Activated CD8-positive, alpha-beta memory T cell treated with anti-CD3 and anti-CD28 coated beads for 48 hours (primary cell): Measurements from ENCODE around the gene HOXD12.

ENCODE experiments used
- DNase-seq, 3 experiments: peaks; one replicate each; pipeline ENCODE4 v3.0.0-alpha.2; 2020; ENCODE audit warnings: low read depth in 2 of 3, low spot score in 2 of 3

Gene HOXD12

GRCh38 chr2:176105078-176105729 is 5.6 kb downstream of the HOXD12 start:
- DNase-seq: no peak

- no peak for DNase-seq
Measured at GRCh38 chr2:176105730-176106580, 6.4 kb downstream of the HOXD12 start.

DNA sequence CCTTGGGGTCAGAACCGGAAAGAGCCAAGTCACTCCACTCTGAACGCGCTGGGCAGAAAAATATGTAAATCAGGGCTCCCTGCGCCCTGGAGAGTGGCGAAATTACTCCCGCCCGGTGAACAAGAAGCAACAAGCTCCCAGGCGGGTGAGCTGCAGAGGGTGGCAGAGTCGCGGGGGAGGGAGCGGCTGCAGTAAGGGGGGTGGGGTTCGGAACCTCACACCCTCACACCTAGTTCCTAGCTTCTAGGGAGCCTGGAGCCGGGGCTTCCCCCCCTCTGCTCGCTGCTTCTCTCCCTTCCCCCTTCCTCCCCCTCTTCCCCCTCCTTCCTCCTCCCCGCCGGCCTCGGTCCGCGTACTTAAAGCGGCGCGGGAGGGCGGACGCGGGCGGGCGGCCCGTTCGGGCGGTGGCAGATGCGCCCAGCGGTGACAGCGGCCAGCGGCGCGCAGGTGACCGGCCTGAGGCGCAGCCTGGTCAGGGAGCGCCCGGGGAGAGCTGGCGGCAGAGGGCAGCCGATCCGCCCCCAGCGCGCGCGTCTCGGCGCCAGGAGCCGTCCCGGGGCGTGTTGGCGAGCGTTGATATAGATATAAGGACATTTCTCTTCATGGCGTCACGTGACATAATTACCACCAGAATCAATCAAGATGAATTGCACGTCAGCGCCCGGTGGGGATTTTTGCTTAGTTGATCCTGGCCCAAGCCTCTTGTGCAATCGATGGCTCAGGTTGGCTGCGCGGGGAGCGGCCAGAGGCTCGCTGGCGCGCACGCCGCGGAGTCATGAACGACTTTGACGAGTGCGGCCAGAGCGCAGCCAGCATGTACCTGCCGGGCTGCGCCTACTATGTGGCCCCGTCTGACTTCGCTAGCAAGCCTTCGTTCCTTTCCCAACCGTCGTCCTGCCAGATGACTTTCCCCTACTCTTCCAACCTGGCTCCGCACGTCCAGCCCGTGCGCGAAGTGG is 7.3 kb downstream of the HOXD12 start, which contains the start of gene HOXD11:
TSS of gene HOXD11 (plus strand) at position 700 of the 959 bp plus-strand sequence. CDS start at position 776, 76 bp downstream.
- no peak for DNase-seq

DNA sequence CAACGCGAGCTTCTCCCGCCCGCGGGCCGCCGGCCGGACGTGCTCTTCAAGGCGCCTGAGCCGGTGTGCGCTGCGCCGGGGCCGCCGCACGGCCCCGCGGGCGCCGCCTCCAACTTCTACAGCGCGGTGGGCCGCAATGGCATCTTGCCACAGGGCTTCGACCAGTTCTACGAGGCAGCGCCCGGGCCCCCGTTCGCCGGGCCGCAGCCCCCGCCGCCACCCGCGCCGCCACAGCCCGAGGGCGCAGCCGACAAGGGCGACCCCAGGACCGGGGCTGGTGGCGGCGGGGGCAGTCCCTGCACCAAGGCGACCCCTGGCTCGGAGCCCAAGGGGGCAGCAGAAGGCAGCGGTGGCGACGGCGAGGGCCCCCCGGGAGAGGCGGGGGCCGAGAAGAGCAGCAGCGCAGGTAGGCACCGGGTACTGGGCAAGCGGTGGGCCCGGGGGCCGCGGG is 8.2 kb downstream of the HOXD12 start:
- DNase-seq: no peak

DNA sequence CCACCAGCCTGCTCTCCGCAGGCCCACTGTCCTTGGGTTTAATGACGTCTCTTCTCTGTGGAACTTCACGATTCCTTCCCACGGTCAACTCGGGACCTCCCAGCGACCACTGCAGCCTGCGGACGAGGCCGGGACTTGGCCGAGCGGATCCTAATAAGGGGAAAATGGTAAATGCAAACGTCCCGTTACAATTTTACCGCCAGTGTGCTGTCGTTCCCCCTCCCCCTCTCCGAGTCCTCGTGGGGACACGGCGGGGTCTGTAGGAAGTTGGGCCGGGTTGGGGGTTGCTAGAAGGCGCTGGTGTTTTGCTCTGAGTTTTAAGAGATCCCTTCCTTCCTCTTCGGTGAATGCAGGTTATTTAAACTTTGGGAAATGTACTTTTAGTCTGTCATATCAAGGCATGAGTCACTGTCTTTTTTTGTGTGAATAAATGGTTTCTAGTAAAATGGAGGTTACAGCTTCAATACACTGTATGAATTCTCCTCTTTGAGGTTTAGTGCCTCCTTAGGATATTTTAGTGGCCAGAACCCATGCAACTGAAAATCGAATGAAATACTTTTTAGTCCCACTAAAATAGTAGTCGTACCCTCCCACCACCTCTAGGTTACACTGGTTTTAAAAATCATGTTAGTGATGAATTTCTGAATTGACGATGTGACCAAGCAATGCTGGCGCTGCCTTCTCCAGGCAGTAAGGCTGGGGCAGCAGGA is 9.8 kb downstream of the HOXD12 start:
- no peak for DNase-seq

- no peak for DNase-seq
Measured at GRCh38 chr2:176109946-176110345, 10.4 kb downstream of the HOXD12 start.

DNA sequence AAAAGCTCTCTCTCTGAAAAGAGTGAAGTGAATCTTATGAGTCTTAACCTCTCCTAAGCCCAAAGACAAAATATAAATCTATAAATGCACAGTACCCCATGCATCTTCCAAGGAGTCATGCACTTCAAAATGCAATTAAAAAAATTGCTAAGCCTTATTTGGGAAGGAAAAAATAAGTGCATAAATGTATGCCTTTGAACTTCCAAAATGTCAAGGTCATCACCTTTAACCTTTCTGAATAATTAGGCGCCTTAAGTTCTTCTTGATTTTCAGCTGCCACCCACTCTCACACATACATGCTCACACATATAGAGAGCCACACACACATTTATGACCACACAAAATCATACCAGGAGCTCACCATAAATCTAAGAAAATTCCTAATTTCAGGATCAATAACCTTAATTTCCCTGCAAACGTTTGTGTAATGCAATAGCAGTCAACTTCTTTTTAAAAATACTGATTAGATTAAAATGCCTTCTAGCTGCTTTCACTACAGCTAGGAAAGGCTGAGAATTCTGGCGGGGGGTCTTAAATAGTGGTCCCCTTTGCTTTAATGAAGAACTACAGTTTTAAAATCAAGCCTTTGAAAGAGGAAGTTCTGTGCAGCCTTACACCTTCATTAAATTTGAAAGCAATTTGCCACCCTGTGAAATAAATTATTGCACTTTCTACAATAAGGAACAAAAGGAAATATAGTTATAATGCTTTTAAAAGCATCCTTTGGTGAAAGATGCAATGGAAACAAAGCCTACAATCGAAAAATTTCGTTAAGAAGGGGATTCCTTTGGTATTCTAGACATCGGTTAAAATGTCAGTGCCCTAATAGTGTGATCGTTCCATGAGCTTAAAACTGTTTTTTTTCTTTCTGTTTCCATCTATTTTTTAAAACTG is 11.1 kb downstream of the HOXD12 start:
- no peak for DNase-seq

DNA sequence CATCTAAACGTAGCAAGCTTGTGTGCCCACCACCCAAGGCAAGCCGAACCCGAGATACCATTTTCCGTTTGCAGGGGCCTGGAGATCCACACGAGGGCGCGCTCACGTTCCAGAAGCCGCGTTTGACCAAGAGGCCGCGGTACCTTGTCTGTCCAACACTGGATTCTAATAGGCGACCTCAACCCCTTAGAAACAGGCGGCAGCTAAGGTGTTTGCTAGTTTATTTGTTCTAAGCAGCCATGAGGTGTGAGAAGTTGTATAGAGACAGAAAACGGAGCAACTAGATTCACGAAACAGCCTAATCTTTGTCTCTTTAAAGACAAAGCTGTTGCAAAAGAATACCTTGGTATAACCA is 11.7 kb downstream of the HOXD12 start:
- no peak for DNase-seq

DNA sequence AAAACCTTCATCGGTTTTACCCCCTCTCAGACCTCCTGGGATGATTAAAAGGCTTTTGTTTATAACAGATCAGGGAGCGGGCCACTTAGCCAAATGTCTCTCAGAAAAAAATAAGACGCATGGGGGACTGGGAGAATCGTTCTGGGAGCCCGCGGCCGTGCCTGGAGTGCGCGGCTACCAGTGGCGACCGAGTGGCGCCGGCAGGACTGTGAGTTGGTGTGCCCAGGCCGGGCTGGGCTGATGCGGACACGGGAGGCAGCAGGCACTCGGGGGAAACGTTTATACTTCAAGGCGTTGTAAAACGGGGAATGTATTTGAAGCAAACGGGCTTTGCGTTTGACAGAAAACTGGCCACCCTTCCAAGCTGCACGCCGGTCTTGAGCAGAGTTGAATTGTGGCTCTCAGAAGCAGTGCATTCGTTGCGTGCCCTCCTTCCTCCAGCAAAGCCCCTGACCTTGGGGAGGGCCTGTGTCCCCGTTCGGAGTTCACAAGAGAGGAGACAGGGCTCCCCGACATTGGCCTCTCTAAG is 12.3 kb downstream of the HOXD12 start:
- no peak for DNase-seq

DNA sequence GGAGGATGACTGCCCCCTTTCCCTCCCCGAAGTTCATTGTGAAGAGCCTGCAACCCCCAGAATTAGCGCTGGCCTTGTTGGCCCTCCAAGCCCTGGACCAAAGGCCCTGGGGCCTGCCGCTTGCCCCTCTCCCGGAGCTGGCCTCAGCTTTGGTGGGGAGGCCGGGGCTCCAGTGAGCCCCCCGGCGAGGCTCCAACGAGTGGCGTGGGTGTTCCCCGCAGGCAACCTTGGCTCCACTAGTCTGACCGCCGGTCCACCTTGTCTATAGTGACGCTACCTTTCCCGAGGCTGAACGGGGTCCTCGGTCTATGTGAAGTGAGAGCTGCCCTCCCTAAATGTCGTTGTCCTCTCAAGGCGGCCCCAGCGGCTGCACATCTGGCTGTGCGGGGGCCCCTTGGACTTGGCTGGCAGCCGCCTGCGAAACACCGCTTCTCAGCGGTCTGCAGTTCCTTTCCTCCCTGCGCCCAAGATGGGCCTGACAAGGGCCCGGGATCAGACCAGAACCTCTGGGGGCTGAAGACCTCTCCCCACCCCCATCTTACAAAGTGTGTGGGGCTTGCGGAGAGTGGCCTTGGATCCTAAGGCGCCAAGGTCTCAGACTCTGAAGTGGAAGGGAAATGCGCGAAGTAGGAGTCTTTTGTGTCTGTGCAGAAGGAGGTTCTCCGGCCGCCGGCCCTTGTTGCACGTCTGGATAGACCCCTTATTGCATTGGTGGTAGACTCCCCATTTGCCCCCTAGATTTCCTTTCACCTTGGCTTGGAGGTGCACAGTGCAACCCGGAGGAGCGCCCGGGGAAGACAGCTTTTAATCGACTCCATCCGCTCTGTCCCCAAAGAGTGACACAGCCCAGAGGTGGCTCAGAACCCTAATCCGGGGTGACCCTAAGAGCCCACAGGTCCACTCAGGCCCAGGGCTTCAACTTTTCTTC is 13.0 kb downstream of the HOXD12 start:
- DNase-seq: no peak

GRCh38 chr2:176114120-176114929 is 14.7 kb downstream of the HOXD12 start:
- DNase-seq: no peak

- DNase-seq: no peak
Measured at GRCh38 chr2:176114930-176115625, 15.5 kb downstream of the HOXD12 start.

- no peak for DNase-seq
Measured at GRCh38 chr2:176115883-176116813, 16.6 kb downstream of the HOXD12 start, which contains the start of gene HOXD10. HOXD10 (plus strand) TSS chr2:176116778; CDS start chr2:176116834, 56 bp downstream.

DNA sequence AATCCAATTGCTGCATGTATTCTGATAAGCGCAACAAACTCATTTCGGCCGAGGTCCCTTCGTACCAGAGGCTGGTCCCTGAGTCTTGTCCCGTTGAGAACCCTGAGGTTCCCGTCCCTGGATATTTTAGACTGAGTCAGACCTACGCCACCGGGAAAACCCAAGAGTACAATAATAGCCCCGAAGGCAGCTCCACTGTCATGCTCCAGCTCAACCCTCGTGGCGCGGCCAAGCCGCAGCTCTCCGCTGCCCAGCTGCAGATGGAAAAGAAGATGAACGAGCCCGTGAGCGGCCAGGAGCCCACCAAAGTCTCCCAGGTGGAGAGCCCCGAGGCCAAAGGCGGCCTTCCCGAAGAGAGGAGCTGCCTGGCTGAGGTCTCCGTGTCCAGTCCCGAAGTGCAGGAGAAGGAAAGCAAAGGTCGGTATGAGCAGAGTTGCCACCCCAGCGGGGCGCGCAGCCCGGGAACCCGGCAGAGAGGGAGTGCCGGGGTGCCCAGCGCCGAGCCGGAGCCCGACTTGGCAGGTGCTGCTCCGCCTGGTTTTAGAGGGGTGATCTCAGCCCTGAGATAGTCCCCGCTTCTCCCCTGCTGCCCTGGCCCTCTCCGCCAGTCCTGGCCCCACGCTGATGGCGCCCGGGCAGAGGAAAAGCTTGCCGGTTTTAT is 17.7 kb downstream of the HOXD12 start:
- no peak for DNase-seq

- no peak for DNase-seq
Measured at GRCh38 chr2:176117823-176118371, 18.3 kb downstream of the HOXD12 start.
